22Rv1 (cell line): Measurements from ENCODE around the gene MVK.

Experiments used
- CTCF ChIP-seq: fragments of 450-650 bp; IDR thresholded peaks from 2 replicates; pipeline ENCODE4 v1.5.1; 2017; ENCODE audit warnings: mild to moderate bottlenecking
- ZFX ChIP-seq: fragments of 450-650 bp; IDR thresholded peaks from 2 replicates; pipeline ENCODE4 v1.6.1; 2017; ENCODE audit warnings: antibody characterized with exemption, borderline replicate concordance

GRCh38 chr12:109600995-109601394 is 27.4 kb downstream of the MVK start:
- no peak for TF ChIP-seq CTCF
- no peak for TF ChIP-seq ZFX
